ENCODE results near the gene SRGAP2C.
A peak's percentile ranks its signal among the peaks of the same experiment; 100 is the strongest.
"Not testable (repeated sequence)": the region's sequence is repeated elsewhere in the genome, so short reads cannot be mapped to it uniquely, and the experiment has no call there.

The SRGAP2C gene

GRCh38 chr1:121230636-121231035 is 45.9 kb downstream of the SRGAP2C start:
- not testable (repeated sequence) for DNase-seq

GRCh38 chr1:121232445-121233125 is 47.8 kb downstream of the SRGAP2C start:
- not testable (repeated sequence) for DNase-seq

GRCh38 chr1:121234090-121234759 is 49.5 kb downstream of the SRGAP2C start:
- not testable (repeated sequence) for DNase-seq

GRCh38 chr1:121238384-121238783 is 53.6 kb downstream of the SRGAP2C start:
- DNase-seq: not testable (repeated sequence)

GRCh38 chr1:121243913-121244312 is 59.1 kb downstream of the SRGAP2C start:
- DNase-seq: not testable (repeated sequence)

- not testable (repeated sequence) for DNase-seq
Measured at GRCh38 chr1:121246399-121246798, 61.6 kb downstream of the SRGAP2C start.

- DNase-seq: not testable (repeated sequence)
Measured at GRCh38 chr1:121252656-121253055, 67.9 kb downstream of the SRGAP2C start.

GRCh38 chr1:121254618-121255017 is 69.8 kb downstream of the SRGAP2C start:
- DNase-seq: not testable (repeated sequence)

GRCh38 chr1:121257632-121258031 is 72.9 kb downstream of the SRGAP2C start:
- not testable (repeated sequence) for DNase-seq

GRCh38 chr1:121258134-121258533 is 73.4 kb downstream of the SRGAP2C start:
- not testable (repeated sequence) for DNase-seq

- not testable (repeated sequence) for DNase-seq
Measured at GRCh38 chr1:121260205-121260604, 75.4 kb downstream of the SRGAP2C start.

GRCh38 chr1:121262163-121262562 is 77.4 kb downstream of the SRGAP2C start:
- not testable (repeated sequence) for DNase-seq

GRCh38 chr1:121263789-121264244 is 79.0 kb downstream of the SRGAP2C start:
- DNase-seq: peak; percentile 20

- not testable (repeated sequence) for DNase-seq
Measured at GRCh38 chr1:121267072-121267471, 82.3 kb downstream of the SRGAP2C start.

GRCh38 chr1:121269309-121269708 is 84.5 kb downstream of the SRGAP2C start:
- not testable (repeated sequence) for DNase-seq

GRCh38 chr1:121269973-121270372 is 85.2 kb downstream of the SRGAP2C start:
- DNase-seq: not testable (repeated sequence)

- not testable (repeated sequence) for DNase-seq
Measured at GRCh38 chr1:121271143-121271715, 86.5 kb downstream of the SRGAP2C start.

- DNase-seq: not testable (repeated sequence)
Measured at GRCh38 chr1:121275435-121275834, 90.7 kb downstream of the SRGAP2C start.

GRCh38 chr1:121278202-121278601 is 93.4 kb downstream of the SRGAP2C start:
- not testable (repeated sequence) for DNase-seq

- DNase-seq: not testable (repeated sequence)
Measured at GRCh38 chr1:121278777-121279547, 94.2 kb downstream of the SRGAP2C start.

GRCh38 chr1:121279548-121279898 is 94.7 kb downstream of the SRGAP2C start:
- DNase-seq: not testable (repeated sequence)

GRCh38 chr1:121280699-121281317 is 96.0 kb downstream of the SRGAP2C start:
- DNase-seq: not testable (repeated sequence)

All from CD4-positive, alpha-beta T cell treated with Interleukin-17A for 1 hour (primary cell).